Activated T-helper 17 cell treated with anti-CD3 and anti-CD28 coated beads, Interleukin-2, amount 50 U/mL, for 72 hours (primary cell): Measurements from ENCODE around the gene GRIN1. TPM values are rescaled to one million over a fixed set of nuclear protein-coding genes. Genes with fewer than 3 reads are reported as not detected.

Experiments used
- ATAC-seq: fragments of 150-1000 bp; cut with Tn5 transposase; replicated peaks from 2 replicates; pipeline ENCODE4 v1.10.0; 2021; ENCODE audit warnings: mild to moderate bottlenecking, moderate library complexity
- H3K27ac Mint-ChIP-seq: one replicate; pipeline ENCODE4 v1.8.0; 2022; ENCODE audit warnings: mixed read lengths
- H3K27me3 Mint-ChIP-seq: one replicate; pipeline ENCODE4 v1.8.0; 2022; ENCODE audit warnings: mixed read lengths
- H3K36me3 Mint-ChIP-seq: one replicate; pipeline ENCODE4 v1.8.0; 2022; ENCODE audit warnings: low read depth, mild to moderate bottlenecking, mixed read lengths
- H3K4me1 Mint-ChIP-seq: one replicate; pipeline ENCODE4 v1.8.0; 2022; ENCODE audit warnings: mixed read lengths
- H3K4me3 Mint-ChIP-seq: one replicate; pipeline ENCODE4 v1.8.0; 2022; ENCODE audit warnings: mild to moderate bottlenecking, mixed read lengths
- H3K9me3 Mint-ChIP-seq: one replicate; pipeline ENCODE4 v1.8.0; 2022; ENCODE audit warnings: mixed read lengths
- total RNA-seq, 2 donors: library from RNA; stranded (reverse); gene quantifications; one replicate each; pipeline ENCODE4 v1.2.3, GENCODE V29; 2022

GRIN1 gene
- total RNA-seq, 2 donors from 2014 or later = 0.06 to 1.2 TPM

DNA sequence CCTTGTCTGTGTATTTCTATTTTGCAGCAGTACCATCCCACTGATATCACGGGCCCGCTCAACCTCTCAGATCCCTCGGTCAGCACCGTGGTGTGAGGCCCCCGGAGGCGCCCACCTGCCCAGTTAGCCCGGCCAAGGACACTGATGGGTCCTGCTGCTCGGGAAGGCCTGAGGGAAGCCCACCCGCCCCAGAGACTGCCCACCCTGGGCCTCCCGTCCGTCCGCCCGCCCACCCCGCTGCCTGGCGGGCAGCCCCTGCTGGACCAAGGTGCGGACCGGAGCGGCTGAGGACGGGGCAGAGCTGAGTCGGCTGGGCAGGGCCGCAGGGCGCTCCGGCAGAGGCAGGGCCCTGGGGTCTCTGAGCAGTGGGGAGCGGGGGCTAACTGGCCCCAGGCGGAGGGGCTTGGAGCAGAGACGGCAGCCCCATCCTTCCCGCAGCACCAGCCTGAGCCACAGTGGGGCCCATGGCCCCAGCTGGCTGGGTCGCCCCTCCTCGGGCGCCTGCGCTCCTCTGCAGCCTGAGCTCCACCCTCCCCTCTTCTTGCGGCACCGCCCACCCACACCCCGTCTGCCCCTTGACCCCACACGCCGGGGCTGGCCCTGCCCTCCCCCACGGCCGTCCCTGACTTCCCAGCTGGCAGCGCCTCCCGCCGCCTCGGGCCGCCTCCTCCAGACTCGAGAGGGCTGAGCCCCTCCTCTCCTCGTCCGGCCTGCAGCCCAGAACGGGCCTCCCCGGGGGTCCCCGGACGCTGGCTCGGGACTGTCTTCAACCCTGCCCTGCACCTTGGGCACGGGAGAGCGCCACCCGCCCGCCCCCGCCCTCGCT, 29.0 kb downstream of the GRIN1 start:
- Mint-ChIP-seq H3K4me3 (no peak overlapping the region), H3K27me3 (peaks cover 13% of the 10 kb centered on the region), H3K36me3 (no peaks in the 10 kb centered on the region), H3K4me1 (no peaks in the 10 kb centered on the region), H3K27ac (no peak overlapping the region), H3K9me3 (no peaks in the 10 kb centered on the region)
- ATAC-seq = no peak

DNA sequence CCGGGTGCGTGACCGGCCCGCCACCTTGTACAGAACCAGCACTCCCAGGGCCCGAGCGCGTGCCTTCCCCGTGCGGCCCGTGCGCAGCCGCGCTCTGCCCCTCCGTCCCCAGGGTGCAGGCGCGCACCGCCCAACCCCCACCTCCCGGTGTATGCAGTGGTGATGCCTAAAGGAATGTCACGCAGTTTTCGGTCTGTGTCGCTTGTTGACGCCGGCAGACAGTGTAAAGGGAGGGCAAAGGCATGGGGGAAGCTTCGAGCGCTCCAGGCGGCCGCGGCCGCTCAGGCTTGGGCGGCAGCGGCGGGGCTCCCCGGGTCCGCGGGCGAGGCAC, 29.6 kb downstream of the GRIN1 start:
- Mint-ChIP-seq H3K4me1 (no peaks in the 10 kb centered on the region), H3K36me3 (no peaks in the 10 kb centered on the region), H3K9me3 (no peaks in the 10 kb centered on the region), H3K27ac (no peak overlapping the region), H3K27me3 (peaks cover 10% of the 10 kb centered on the region), H3K4me3 (no peak overlapping the region)
- peak; percentile 9 for ATAC-seq

DNA sequence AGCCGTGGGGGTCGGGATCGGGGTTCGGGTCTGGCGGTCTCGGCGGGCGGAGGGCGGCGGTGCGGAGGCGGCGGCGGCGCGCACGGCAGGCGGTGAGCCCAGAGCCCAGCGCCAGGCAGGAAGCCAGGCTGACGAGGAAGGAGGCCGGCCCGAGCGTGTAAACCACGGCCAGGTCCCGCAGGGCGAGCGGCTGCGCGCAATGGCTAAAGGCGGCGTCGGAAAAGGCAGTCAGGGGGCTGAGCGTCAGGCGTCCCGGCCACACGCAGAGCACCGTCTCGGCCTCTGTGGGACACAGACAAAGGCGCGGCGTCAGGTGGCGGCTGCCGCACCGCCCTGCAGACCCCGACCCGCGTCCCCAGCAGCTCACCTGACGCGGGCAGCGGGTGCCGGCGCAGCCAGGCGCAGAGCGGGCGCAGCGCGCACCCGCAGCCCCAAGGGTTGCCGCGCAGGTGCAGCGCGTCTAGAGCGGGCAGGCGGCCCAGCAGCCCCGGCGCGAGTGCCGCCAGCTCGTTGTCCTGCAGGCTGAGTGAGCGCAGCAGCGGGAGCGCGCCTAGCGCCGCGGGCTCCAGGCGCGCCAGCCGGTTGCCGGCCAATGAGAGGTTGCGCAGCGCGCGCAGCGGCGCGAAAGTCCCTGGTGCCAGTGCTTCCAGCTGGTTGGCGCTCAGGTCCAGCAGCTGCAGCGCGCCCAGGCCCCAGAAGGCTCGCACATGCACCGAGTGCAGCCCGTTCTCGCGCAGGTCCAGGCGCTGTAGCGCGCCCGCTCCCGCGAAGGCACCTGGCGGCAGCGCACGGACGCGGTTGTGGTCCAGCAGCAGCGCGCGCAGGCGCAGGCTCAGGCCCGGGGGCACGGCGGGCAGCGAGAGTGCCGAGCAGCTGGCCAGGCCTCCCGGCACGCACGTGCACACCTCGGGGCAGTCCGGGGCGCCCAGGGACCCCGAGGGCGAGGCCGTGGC, 30.2 kb downstream of the GRIN1 start:
- no peak overlapping the region for H3K4me3 Mint-ChIP-seq
- peak; percentile 14 for ATAC-seq
- no peak overlapping the region for H3K27ac Mint-ChIP-seq

DNA sequence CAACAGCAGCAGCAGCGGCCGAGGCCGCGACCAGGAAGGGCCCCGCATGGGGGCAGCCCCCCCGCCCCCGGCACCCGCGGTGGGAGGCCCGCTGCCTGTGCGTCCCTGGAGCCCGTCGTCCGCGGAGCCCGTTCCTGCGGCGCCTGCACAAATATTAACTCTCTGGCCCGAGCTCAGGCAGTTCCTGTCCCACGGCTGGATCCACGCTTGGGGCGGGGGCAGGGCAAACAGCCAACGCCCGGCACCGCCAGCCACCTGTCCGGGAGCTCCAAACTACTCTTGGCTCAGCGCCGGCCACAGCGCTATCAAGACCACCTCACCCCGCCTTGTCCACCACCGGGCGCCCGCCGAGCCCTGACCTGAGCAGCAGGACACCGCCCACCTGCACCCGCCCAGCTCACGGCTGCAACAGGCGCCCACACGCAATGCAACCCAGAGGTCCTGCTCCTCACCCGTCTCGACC, 31.0 kb downstream of the GRIN1 start, which contains the start of gene LRRC26:
Gene LRRC26 (minus strand): TSS at position 156 of the 463 bp plus-strand sequence. CDS start 108 bp downstream, at position 48.
- Mint-ChIP-seq H3K4me3 (no peak within 1 kb of the TSS), H3K27ac (no peak within 1 kb of the TSS), H3K36me3 (no peaks in the 10 kb centered on the region), H3K9me3 (no peaks in the 10 kb centered on the region), H3K27me3 (peaks cover 10% of the 10 kb centered on the region), H3K4me1 (no peaks in the 10 kb centered on the region)
- ATAC-seq = no peak

More for the DNA sequence above, 30.2 kb downstream of the GRIN1 start:
- H3K4me1 Mint-ChIP-seq = no peaks in the 10 kb centered on the region
- H3K9me3 Mint-ChIP-seq = no peaks in the 10 kb centered on the region
- no peaks in the 10 kb centered on the region for H3K36me3 Mint-ChIP-seq
- peaks cover 10% of the 10 kb centered on the region for H3K27me3 Mint-ChIP-seq

DNA sequence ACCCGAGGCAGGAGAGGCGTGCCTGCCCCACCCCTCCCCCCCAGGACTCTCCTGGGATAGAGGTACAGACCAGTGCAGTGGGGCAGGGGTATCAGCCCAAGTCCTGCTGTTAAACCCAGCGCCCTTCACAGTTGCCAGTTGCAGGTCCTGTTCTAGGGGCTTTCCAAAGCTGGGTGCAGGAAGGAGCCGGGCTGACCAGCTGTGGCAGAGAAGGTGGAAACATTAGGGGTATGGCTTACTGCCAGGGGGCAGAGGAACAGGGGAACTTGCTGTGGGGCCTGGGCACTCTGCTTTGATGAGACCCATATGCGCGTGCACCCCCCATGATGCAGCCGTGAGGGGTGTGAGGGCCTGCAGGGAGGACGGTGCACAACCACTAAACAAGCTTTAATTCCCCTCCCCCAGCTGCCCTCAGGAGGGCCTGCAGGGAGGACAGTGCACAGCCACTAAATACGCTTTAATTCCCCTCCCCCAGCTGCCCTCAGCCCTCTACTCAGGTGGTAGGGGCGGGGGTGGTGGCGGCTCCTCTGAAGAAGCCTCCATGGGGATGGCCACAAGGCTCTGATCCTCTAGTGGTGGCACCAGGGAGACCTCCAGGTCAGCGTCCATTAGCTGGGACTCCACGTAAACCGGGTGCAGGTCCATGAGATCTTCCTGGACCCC, 31.7 kb downstream of the GRIN1 start:
- no peak for ATAC-seq
- Mint-ChIP-seq H3K9me3 (no peaks in the 10 kb centered on the region), H3K4me3 (no peak overlapping the region), H3K27ac (no peak overlapping the region), H3K4me1 (no peaks in the 10 kb centered on the region), H3K27me3 (peaks cover 8% of the 10 kb centered on the region), H3K36me3 (no peaks in the 10 kb centered on the region)

DNA sequence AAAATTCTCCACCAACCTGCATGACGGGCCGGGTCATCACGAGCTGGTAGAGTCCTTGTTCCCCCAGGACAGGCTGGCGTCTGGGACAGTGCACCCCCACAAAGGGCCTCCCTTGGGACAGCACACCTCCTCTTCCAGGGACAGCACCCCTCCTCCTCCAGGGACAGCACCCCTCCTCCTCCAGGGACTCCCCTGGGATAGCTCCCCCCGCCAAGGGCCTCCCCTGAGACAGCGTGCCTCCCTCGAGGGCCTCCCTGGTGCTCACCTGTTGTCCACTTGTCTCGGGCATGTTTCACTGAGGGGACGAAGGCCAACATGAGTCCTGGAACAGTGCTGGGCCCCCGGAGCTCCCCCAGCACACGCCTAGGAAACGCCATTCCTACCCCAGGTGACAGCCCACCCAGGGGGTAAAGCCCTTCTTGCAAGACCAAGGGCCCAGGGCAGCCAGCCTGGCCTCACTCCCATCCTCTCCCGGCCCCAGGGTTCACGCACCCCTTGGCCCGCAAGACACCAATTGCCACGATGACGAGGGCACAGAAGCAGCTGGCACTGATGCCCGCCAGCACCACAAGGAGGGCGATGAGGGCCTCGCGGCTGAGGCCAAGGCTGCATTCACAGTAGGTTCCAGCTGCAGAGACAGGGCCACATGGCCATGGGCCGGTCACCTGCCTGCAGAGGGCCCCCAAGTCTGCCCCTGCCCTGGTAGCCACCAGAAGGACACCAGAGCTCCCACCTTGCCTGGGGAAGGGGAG, 32.4 kb downstream of the GRIN1 start:
- Mint-ChIP-seq H3K27me3 (peaks cover 7% of the 10 kb centered on the region), H3K36me3 (no peaks in the 10 kb centered on the region), H3K27ac (no peak overlapping the region), H3K4me3 (no peak overlapping the region), H3K9me3 (no peaks in the 10 kb centered on the region), H3K4me1 (no peaks in the 10 kb centered on the region)
- no peak for ATAC-seq

DNA sequence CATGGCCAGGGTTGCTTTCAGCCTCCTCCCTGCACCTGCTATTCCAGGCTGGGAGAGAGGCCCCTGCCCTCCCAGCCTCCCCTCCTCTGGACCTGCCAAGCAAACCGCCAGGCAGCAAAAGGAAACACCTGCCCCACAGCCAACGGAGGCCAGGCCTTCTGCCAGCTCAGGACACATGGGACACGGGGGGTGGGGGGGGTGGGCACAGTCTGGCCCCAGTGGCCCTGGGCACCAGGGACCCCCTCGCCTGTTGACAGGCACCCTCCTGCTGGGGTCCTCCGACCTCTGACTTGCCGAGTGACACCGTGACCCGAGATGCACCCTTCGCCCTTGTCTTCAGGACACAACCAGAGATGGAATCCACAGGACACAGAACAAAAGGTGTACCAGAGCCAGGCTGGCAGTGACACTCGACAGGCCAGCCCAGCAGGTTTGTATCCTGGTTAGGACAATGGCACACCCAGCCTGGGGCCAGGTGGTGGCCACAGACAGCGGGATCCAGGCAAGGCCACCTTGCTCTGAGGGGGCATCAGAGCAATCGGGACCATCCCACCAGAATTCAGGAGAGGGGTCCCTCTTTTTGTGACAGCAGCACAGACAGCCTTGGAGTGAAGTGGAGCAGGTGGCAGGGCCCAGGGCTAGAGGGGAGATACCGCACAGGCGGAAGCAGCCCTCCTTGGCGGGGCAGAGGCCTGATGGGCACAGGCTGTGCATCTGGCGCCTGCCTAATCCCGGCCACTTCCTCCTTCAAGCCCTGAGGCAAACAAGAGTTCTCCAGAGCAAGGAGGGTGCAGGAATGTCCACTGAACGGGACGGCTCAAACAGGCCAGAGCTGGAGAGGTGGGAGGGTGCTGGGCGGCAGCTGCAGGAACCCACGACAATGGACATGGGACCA, 34.2 kb downstream of the GRIN1 start:
- Mint-ChIP-seq H3K4me3 (no peak overlapping the region), H3K9me3 (no peaks in the 10 kb centered on the region), H3K27me3 (peaks cover 3% of the 10 kb centered on the region), H3K4me1 (no peaks in the 10 kb centered on the region), H3K36me3 (no peaks in the 10 kb centered on the region), H3K27ac (no peak overlapping the region)
- no peak for ATAC-seq

DNA sequence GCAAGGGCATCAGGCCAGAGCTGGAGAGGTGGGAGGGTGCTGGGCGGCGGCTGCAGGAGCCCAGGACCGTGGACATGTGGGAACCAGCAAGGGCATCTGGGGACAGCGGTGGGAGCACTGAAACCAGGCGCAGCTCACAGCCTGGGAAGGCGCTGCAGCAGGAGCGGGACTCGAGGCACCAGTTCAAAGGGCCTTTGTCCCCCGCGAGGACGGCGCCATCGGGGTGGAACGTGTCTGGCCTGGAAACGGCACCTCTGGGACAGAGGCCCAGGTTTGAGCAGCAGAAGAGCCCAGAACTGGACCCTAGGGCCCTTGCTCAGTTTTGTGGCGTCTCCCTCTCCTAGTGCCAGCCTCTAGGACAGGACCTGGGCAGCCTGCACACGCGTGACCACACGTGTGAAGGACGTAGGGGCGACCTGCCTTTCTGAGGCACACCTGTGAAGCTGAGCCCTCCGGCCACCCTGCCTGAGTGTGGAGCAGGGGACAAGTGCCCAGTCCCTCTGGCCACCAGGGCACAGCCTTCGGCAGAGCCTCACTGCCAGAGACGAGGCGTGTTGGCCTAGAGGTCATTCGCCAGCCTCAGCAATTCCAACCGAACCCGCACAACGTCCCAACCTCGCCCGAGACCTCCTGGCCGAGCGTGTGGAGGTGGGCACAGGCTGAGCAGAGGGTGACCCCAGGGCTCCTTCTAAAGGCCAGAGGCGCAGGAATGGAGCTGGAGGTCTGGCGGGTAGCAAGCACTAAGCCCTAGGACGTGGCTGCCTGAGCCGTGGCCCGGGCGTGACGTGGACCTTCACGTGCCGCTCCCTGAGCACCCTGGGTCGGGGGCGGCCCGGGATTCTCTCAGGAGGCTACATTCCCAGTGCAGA, 35.1 kb downstream of the GRIN1 start:
- ATAC-seq = no peak
- no peak overlapping the region for H3K4me3 Mint-ChIP-seq
- no peaks in the 10 kb centered on the region for H3K36me3 Mint-ChIP-seq
- no peak overlapping the region for H3K27ac Mint-ChIP-seq
- H3K9me3 Mint-ChIP-seq = no peaks in the 10 kb centered on the region
- peaks cover 3% of the 10 kb centered on the region for H3K27me3 Mint-ChIP-seq
- no peaks in the 10 kb centered on the region for H3K4me1 Mint-ChIP-seq

DNA sequence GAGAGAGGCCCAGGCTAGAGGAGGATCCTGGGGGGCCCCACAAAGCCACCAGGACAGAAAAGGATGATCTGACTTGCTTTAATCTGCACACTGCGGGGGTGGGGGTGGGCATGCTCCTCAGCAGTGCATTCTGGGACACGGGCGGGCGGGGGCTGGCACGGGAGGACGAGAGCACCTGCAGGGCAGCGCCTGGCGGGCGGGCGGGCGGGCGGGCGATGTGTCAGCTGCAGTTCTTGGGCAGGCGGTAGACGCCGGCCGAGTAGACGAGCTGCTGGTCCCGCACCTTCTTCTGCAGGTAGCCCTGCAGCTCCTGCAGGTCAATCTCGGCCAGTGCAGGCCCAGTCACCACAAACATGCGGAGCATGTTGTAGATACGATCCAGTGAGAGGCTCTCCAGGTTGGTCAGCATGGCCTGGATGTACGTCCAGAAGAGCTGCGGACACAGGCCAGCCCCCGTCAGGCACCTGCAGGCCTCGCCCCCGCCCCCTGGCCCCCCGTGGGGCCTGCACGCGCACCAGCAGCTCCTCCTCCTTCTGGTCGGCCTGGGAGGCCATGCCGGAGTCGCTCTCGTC, 35.9 kb downstream of the GRIN1 start:
- no peaks in the 10 kb centered on the region for H3K9me3 Mint-ChIP-seq

DNA sequence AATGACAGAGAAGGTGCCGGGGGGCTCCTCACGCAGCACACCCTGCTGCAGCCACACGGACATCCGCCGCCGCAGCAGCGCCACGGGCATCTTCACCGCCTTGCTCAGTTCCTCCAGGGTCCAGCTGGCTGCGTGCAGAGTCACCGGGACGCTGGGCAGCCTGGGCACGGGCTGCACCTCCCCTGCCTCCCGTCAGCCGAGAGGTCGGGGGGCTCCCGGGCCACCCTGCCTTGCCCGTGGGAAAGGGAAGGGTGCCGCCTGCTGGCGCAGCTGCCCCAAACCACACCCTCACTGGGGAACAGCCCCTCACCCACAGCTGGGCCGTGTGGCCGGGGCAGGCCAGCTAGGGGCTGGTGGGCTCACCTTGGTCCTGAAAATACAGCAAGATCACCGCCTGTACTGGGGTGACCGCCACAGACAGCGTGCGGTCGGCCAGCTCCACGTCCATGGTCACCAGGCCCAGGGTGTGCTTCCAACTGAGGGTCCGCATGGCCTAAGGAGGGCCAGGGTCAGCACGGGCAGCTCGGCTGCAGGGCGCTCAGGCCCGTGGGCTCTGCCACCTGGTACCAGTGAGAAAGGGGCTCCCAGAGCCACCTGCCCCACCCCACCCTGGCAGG, 36.5 kb downstream of the GRIN1 start:
- no peaks in the 10 kb centered on the region for H3K4me1 Mint-ChIP-seq
- no peaks in the 10 kb centered on the region for H3K9me3 Mint-ChIP-seq
- H3K4me3 Mint-ChIP-seq = no peak overlapping the region
- H3K27me3 Mint-ChIP-seq = peaks cover 2% of the 10 kb centered on the region
- H3K36me3 Mint-ChIP-seq = no peaks in the 10 kb centered on the region
- no peak for ATAC-seq
- no peak overlapping the region for H3K27ac Mint-ChIP-seq

More for the DNA sequence above, 35.9 kb downstream of the GRIN1 start:
- no peak for ATAC-seq
- Mint-ChIP-seq H3K36me3 (no peaks in the 10 kb centered on the region), H3K27ac (no peak overlapping the region), H3K4me1 (no peaks in the 10 kb centered on the region), H3K4me3 (no peak overlapping the region), H3K27me3 (peaks cover 3% of the 10 kb centered on the region)

DNA sequence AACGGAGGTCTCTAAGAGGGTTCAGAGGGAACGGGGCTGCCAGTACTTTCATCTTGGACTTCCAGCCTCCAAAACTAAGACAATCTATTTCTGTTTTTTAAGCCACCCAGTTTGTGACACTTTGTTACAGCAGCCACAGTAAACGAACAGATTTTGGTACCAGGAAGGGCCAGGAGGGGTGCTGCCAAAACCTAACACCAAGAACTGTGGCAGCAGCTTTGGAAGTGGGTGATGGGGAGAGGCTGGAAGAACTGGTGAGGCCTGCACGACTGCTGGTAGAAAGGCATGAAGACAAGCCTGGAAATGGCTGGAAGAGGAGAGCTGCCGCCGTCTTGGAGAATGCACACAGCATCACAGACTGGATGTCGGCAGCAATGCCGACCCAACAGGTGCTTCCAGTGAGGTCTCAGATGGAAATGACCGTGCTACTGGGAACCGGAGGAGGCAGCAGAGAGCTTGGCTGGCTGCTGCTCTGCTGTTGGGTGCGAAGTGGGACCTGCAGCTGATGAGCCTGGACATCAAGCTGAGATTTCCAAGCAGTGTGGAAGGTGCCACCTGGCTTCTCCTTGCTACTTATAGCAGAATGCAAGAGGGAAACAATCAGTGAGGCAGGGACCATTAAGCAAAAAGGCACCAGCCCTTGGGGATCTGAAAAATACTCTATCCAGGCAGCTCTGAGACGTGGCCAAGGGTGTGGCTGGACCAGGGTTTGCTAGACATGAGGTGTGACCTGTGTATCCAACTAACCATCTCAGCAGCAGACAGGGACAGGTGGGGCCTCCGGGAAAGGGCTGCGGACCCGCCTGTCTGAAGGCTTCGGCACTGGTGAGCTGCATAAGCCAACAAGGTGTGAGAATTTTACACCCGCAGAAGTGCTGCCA, 37.6 kb downstream of the GRIN1 start:
- no peaks in the 10 kb centered on the region for H3K9me3 Mint-ChIP-seq
- no peaks in the 10 kb centered on the region for H3K27me3 Mint-ChIP-seq
- H3K4me3 Mint-ChIP-seq = no peak overlapping the region
- ATAC-seq = peak; percentile 47
- H3K36me3 Mint-ChIP-seq = peaks cover 3% of the 10 kb centered on the region
- no peak overlapping the region for H3K27ac Mint-ChIP-seq
- H3K4me1 Mint-ChIP-seq = no peaks in the 10 kb centered on the region
